ENCODE measurements around the gene EPB41L1.
"Not testable (repeated sequence)": the region's sequence is repeated elsewhere in the genome, so short reads cannot be mapped to it uniquely, and the experiment has no call there.

Gene EPB41L1

DNA sequence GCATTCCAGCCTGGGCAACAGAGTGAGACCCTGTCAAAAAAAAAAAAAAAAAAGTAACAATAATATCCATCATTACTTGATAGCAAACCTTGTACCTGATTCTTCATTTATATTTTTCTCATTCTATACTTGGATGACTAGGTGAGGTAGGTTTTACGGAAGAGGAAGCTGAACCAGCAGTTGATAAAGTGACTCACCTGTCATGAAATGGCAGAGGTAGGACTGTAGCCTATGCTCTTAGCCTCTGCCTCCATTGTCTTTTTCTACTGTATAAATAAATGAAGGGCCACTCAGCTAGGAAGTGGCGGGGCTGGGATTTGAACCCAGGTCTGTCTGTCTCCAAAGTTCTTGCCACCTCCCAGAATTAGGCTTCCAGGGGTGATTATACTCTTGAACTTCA lies 20.7 kb upstream of the EPB41L1 start:
- TF ChIP-seq, protein P1, sequence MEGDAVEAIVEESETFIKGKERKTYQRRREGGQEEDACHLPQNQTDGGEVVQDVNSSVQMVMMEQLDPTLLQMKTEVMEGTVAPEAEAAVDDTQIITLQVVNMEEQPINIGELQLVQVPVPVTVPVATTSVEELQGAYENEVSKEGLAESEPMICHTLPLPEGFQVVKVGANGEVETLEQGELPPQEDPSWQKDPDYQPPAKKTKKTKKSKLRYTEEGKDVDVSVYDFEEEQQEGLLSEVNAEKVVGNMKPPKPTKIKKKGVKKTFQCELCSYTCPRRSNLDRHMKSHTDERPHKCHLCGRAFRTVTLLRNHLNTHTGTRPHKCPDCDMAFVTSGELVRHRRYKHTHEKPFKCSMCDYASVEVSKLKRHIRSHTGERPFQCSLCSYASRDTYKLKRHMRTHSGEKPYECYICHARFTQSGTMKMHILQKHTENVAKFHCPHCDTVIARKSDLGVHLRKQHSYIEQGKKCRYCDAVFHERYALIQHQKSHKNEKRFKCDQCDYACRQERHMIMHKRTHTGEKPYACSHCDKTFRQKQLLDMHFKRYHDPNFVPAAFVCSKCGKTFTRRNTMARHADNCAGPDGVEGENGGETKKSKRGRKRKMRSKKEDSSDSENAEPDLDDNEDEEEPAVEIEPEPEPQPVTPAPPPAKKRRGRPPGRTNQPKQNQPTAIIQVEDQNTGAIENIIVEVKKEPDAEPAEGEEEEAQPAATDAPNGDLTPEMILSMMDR (IDR thresholded peaks at IDR 0.05; ENCODE audit: borderline replicate concordance, insufficient read depth, low read depth, low read length): no peak
- no peak overlapping the region for H3K4me3 ChIP-seq (ENCODE audit: low read depth, low read length)

DNA sequence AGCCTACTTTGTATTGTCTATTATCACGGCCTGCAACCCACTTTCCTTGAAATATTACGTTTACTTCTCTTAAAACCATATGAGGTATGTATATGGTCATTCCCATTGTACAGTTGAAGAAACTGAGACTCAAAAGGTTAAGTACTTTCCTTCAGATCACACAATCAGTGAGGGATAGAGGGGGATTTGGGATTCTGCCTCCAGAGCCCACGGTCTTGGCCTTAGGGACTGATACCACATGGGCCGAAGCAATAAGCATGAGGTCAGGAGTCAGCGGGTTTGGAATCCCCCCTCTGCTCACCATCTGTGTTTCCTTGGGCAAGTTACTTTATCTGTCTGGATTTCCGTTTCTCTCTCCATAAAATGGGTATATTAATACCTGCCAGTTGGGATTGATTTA lies 19.4 kb upstream of the EPB41L1 start:
- no peak overlapping the region for H3K4me3 ChIP-seq (ENCODE audit: low read depth, low read length)
- TF ChIP-seq, protein P1 (IDR thresholded peaks at IDR 0.05; ENCODE audit: borderline replicate concordance, insufficient read depth, low read depth, low read length): no peak

DNA sequence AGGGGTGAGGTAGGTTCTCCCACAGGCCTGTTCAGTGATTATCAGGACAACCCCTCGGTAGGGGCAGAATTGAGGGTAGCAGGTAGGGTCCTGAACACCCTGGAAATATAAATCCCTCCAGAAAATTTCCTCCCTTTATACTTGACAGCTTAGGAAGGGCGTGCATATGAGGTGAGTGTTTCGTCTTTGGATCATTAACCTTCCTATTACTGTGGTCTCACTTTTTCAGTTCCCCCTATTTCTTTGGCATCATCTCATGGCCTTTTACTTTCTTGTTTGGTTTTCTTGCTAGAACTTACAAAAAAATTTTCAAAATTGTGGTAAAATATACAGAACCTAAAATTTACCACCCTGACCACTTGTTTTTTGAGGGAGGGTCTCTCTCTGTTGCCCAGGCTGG lies 18.7 kb upstream of the EPB41L1 start:
- TF ChIP-seq, protein P1 (IDR thresholded peaks at IDR 0.05; ENCODE audit: borderline replicate concordance, insufficient read depth, low read depth, low read length): no peak
- no peak overlapping the region for H3K4me3 ChIP-seq (ENCODE audit: low read depth, low read length)

DNA sequence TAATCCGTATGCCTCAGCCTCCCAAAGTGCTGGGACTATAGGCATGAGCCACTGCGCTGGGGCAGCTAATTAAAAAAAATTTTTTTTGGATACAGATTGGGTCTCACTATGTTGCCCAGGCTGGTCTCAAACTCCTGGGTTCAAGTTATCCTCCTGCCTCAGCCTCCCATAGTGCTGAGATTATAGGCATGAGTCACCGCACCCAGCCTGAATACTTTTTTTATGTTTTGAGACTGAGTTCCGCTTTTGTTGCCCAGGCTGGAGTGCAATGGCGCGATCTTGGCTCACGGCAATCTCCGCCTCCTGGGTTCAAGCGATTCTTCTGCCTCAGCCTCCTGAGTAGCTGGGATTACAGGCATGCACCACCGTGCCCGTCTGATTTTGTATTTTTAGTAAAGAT lies 17.2 kb upstream of the EPB41L1 start:
- H3K4me3 ChIP-seq (ENCODE audit: low read depth, low read length): not testable (repeated sequence)

DNA sequence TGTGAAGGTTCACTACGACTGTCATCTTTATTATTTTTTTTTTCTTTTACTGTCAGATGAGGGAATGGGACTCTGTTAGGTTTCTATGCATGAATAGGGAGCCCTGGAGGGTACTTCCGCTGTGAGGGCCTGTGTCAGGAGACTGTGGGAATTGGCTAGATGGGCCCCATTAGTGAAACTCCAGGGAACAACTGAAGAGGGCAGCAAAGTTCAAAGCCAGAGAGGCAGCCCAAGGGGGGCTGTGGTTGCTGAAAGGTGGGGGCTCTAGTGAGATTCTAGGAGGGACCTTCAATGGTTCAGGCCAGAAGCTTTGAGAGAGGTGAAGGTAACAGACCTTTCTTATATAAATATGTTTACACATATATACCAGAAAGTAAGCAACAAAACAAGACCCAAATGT lies 13.2 kb upstream of the EPB41L1 start:
- TF ChIP-seq, protein P1 (IDR thresholded peaks at IDR 0.05; ENCODE audit: borderline replicate concordance, insufficient read depth, low read depth, low read length): no peak
- no peak overlapping the region for H3K4me3 ChIP-seq (ENCODE audit: low read depth, low read length)

DNA sequence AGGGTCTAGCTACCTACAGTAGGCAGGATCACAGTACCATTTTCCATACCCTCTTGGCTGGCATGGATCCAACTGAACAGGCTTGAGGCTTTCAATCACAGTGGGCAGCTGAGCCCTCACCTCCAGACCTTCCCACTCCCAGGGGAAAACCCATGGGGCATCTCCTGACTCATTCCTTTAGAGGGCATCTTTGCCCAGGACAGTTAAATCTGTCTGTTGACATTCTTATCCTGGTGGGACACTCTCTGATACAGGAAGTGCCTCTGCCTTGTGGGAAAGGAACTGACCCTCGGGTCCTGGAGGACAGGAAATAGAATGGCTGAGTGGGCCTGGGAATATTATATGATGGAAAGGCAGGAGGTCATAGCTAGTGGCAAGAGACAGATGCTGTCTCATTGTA lies 10.2 kb upstream of the EPB41L1 start:
- TF ChIP-seq, protein P1 (IDR thresholded peaks at IDR 0.05; ENCODE audit: borderline replicate concordance, insufficient read depth, low read depth, low read length): no peak
- no peak overlapping the region for H3K4me3 ChIP-seq (ENCODE audit: low read depth, low read length)

DNA sequence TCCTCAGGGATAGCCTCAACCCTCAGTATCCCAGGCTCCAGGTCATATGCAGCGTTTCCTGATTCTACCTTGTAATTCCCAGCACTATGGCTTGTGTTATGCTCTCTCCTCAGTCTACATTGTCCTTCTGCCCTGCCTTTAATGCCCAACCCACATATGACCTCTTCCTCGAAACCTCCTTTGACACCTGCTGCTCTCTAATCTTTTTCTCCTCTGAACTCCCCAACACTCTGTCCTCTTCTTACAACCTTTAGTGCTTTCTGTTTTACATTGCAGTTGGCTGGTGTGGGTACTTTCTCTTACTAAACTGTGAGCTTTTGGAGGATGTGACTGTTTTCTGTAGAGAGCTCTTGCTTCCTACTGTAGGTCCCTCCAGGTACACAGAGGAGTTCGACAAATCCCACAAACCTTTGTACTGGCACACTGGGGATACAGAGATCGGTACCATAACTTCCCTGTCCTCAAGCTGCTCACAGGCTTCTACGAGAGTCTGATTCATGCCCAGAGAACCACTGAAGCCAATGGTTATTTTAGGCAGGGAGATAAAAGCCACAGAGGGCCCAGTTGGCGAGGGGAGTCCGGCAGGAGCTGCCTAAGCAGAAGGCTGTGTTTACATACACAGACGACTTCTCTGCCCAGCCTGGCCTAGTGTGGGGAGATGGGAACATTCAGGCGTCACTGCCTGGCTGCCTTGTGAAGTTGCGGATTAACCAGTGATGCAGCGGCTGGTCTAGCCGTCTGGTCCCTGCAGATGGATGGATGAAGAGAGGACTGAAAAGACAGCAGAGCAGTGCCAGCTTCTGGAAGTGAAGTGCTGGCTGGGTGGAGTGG lies 8.4 kb upstream of the EPB41L1 start:
- TF ChIP-seq, protein P1 (IDR thresholded peaks at IDR 0.05; ENCODE audit: borderline replicate concordance, insufficient read depth, low read depth, low read length): no peak
- no peak overlapping the region for H3K4me3 ChIP-seq (ENCODE audit: low read depth, low read length)

Data from GM12875 (cell line).